H9 (cell line): ENCODE measurements around the gene PMEL. TPM values are rescaled to one million over a fixed set of nuclear protein-coding genes. Genes with fewer than 3 reads are reported as not detected.

Experiments used
- DNase-seq: peaks from one replicate; pipeline ENCODE4 v3.0.0-alpha.2; 2017
- H2AFZ ChIP-seq: one replicate; pipeline ENCODE4 v1.6.1; 2013; ENCODE audit warnings: mild to moderate bottlenecking, low read length, control low read depth, moderate library complexity
- H2AK5ac ChIP-seq: 2 replicates; pipeline ENCODE4 v1.6.1; 2013; ENCODE audit warnings: low read length, control low read depth, mixed read lengths; ENCODE audit not compliant: insufficient read length
- H2BK120ac ChIP-seq: one replicate; pipeline ENCODE4 v1.6.1; 2013; ENCODE audit warnings: low read depth, mild to moderate bottlenecking, low read length, control low read depth, inconsistent platforms; ENCODE audit not compliant: poor library complexity, severe bottlenecking
- H2BK12ac ChIP-seq: 2 replicates; pipeline ENCODE4 v1.6.1; 2013; ENCODE audit warnings: low read length, control low read depth, mixed read lengths, low read depth; ENCODE audit not compliant: insufficient read length
- H2BK15ac ChIP-seq: 2 replicates; pipeline ENCODE4 v1.6.1; 2013; ENCODE audit warnings: low read depth, low read length, control low read depth
- H2BK20ac ChIP-seq: one replicate; pipeline ENCODE4 v1.6.1; 2013; ENCODE audit warnings: low read depth, mild to moderate bottlenecking, low read length, control low read depth, inconsistent platforms; ENCODE audit not compliant: poor library complexity, severe bottlenecking
- H2BK5ac ChIP-seq: 2 replicates; pipeline ENCODE4 v1.6.1; 2013; ENCODE audit warnings: low read length, control low read depth, mixed read lengths; ENCODE audit not compliant: insufficient read length
- H3K14ac ChIP-seq: 2 replicates; pipeline ENCODE4 v1.6.1; 2013; ENCODE audit warnings: low read length, control low read depth; ENCODE audit not compliant: insufficient read depth
- H3K18ac ChIP-seq: 2 replicates; pipeline ENCODE4 v1.6.1; 2013; ENCODE audit warnings: low read depth, mild to moderate bottlenecking, mixed read lengths, low read length, control low read depth; ENCODE audit not compliant: insufficient read length
- H3K23ac ChIP-seq: 2 replicates; pipeline ENCODE4 v1.6.1; 2013; ENCODE audit warnings: low read length, control low read depth, mixed read lengths, low read depth; ENCODE audit not compliant: insufficient read length
- H3K23me2 ChIP-seq: 2 replicates; pipeline ENCODE4 v1.6.1; 2013; ENCODE audit warnings: low read depth, mild to moderate bottlenecking, mixed read lengths, low read length, control low read depth; ENCODE audit not compliant: insufficient read length, poor library complexity, severe bottlenecking
- H3K27ac ChIP-seq: 2 replicates; pipeline ENCODE4 v1.5.1; 2013; ENCODE audit warnings: low read length, control low read depth, mixed read lengths, low read depth; ENCODE audit not compliant: insufficient read length
- H3K27me3 ChIP-seq: 2 replicates; pipeline ENCODE4 v1.6.1; 2013; ENCODE audit warnings: low read length, control low read depth, inconsistent platforms; ENCODE audit not compliant: insufficient read depth
- H3K4ac ChIP-seq: 2 replicates; pipeline ENCODE4 v1.6.1; 2013; ENCODE audit warnings: low read depth, mild to moderate bottlenecking, control low read depth, inconsistent platforms, low read length, moderate library complexity
- H3K4me1 ChIP-seq: 2 replicates; pipeline ENCODE4 v1.6.1; 2013; ENCODE audit warnings: low read length, control low read depth, inconsistent platforms; ENCODE audit not compliant: insufficient read depth
- H3K4me2 ChIP-seq: 2 replicates; pipeline ENCODE4 v1.6.1; 2013; ENCODE audit warnings: low read length, control low read depth, mixed read lengths; ENCODE audit not compliant: insufficient read length, insufficient read depth
- H3K56ac ChIP-seq: 2 replicates; pipeline ENCODE4 v1.6.1; 2013; ENCODE audit warnings: low read depth, mild to moderate bottlenecking, mixed read lengths, low read length, control low read depth; ENCODE audit not compliant: insufficient read length
- H3K79me1 ChIP-seq: 2 replicates; pipeline ENCODE4 v1.6.1; 2013; ENCODE audit warnings: low read depth, mild to moderate bottlenecking, moderate library complexity, low read length, control low read depth, inconsistent platforms; ENCODE audit not compliant: insufficient read depth, poor library complexity, severe bottlenecking
- H3K79me2 ChIP-seq: 2 replicates; pipeline ENCODE4 v1.6.1; 2013; ENCODE audit warnings: low read length, control low read depth, inconsistent platforms; ENCODE audit not compliant: insufficient read depth
- H3K9ac ChIP-seq: 2 replicates; pipeline ENCODE4 v1.6.1; 2013; ENCODE audit warnings: low read length, control low read depth, mixed read lengths; ENCODE audit not compliant: insufficient read length; ENCODE audit errors: extremely low read depth
- H3K9me3 ChIP-seq: one replicate; pipeline ENCODE4 v1.6.1; 2013; ENCODE audit warnings: low read depth, low read length, inconsistent platforms; ENCODE audit not compliant: control insufficient read depth
- H3T11ph ChIP-seq: one replicate; pipeline ENCODE4 v1.6.1; 2013; ENCODE audit warnings: mild to moderate bottlenecking, low read length, control low read depth, inconsistent platforms
- H4K20me1 ChIP-seq: one replicate; pipeline ENCODE4 v1.6.1; 2013; ENCODE audit not compliant: control insufficient read depth, insufficient read length, insufficient read depth
- H4K5ac ChIP-seq: 2 replicates; pipeline ENCODE4 v1.6.1; 2013; ENCODE audit warnings: low read depth, mild to moderate bottlenecking, mixed read lengths, low read length, control low read depth; ENCODE audit not compliant: insufficient read length
- H4K8ac ChIP-seq: replicated peaks from 2 replicates; pipeline ENCODE4 v1.6.1; 2013; ENCODE audit warnings: low read length, control low read depth, mixed read lengths, low read depth; ENCODE audit not compliant: insufficient read length
- H4K91ac ChIP-seq: 2 replicates; pipeline ENCODE4 v1.6.1; 2013; ENCODE audit warnings: low read depth, mild to moderate bottlenecking, moderate library complexity, mixed read lengths, low read length, control low read depth; ENCODE audit not compliant: insufficient read length
- H3K27ac Mint-ChIP-seq, 3 experiments: 2 replicates in 2 of 3; 3 replicates in 1 of 3; pipeline ENCODE4 v1.8.0; 2020 to 2021; ENCODE audit warnings: mixed read lengths in 3 of 3, mild to moderate bottlenecking in 1 of 3, moderate library complexity in 1 of 3
- H3K27me3 Mint-ChIP-seq: 2 replicates; pipeline ENCODE4 v1.8.0; 2021; ENCODE audit warnings: low read depth, mild to moderate bottlenecking, moderate library complexity, mixed read lengths
- H3K36me3 Mint-ChIP-seq, 3 experiments: 2 replicates in 2 of 3; 3 replicates in 1 of 3; pipeline ENCODE4 v1.8.0; 2020 to 2021; ENCODE audit warnings: low read depth in 3 of 3, mixed read lengths in 3 of 3; ENCODE audit not compliant: insufficient read depth in 1 of 3
- H3K4me1 Mint-ChIP-seq, 2 experiments: 2 replicates each; pipeline ENCODE4 v1.8.0; 2020; ENCODE audit warnings: mixed read lengths in 2 of 2
- H3K4me3 Mint-ChIP-seq, 2 experiments: 2 replicates in 1 of 2; 3 replicates in 1 of 2; pipeline ENCODE4 v1.8.0; 2020 to 2021; ENCODE audit warnings: mild to moderate bottlenecking in 2 of 2, mixed read lengths in 2 of 2, moderate library complexity in 1 of 2
- H3K9me3 Mint-ChIP-seq, 2 experiments: 2 replicates in 1 of 2; 3 replicates in 1 of 2; pipeline ENCODE4 v1.8.0; 2020; ENCODE audit warnings: mild to moderate bottlenecking in 2 of 2, mixed read lengths in 2 of 2, moderate library complexity in 1 of 2
- CTCF ChIP-seq: fragments of 200-600 bp; sonication (generic); conservative IDR thresholded peaks from 3 replicates; pipeline ENCODE4 v1.8.0; 2021; ENCODE audit warnings: antibody characterized with exemption, mild to moderate bottlenecking
- whole genome bisulfite sequencing: extraction: QIAGEN DNeasy Blood & Tissue Kit; methylation state at CpG from one replicate; pipeline ENCODE4 v1.1.7; 2013; ENCODE audit warnings: missing lambda C conversion rate, low lambda C conversion rate, mixed read lengths; ENCODE audit not compliant: insufficient read length; ENCODE audit errors: extremely low coverage; 5-methylcytosine and 5-hydroxymethylcytosine counted together
- total RNA-seq: library from RNA; stranded (reverse); gene quantifications from 2 replicates; pipeline ENCODE4 v1.2.1, GENCODE V29; 2021

The PMEL gene
- total RNA-seq, 1 experiment from 2014 or later = 72.6 TPM

- peaks cover 14 to 55% (median 51%) of the 10 kb centered on the region in 3 experiments; a peak in 6 of 7 replicates for H3K36me3 Mint-ChIP-seq
- no CpG with 5 or more reads among the region's 3 CpGs for WGBS
- no peak overlapping the region for H3K14ac ChIP-seq
These were observed 13.2 kb upstream of the PMEL start for GRCh38 chr12:55979069-55979468.

More at GRCh38 chr12:55979069-55979468, 13.2 kb upstream of the PMEL start:
- H3K79me1 ChIP-seq = peaks cover 3% of the 10 kb centered on the region
- H3K4me1 ChIP-seq = no peaks in the 10 kb centered on the region
- H4K91ac ChIP-seq = no peak overlapping the region
- DNase-seq = no peak
- no peaks in the 10 kb centered on the region for H3K27me3 Mint-ChIP-seq
- no peak overlapping the region for H3K18ac ChIP-seq
- H2BK15ac ChIP-seq = no peak overlapping the region
- H3K9ac ChIP-seq = no peak overlapping the region
- H3K9me3 Mint-ChIP-seq = no peaks in the 10 kb centered on the region
- H2AFZ ChIP-seq = no peak overlapping the region
- H3K9me3 ChIP-seq = no peaks in the 10 kb centered on the region
- no peak for TF ChIP-seq CTCF
- no peak overlapping the region for H2BK20ac ChIP-seq
- no peak overlapping the region for H3K4ac ChIP-seq
- no peaks in the 10 kb centered on the region for H4K20me1 ChIP-seq
- no peak overlapping the region for H2BK12ac ChIP-seq
- H3K56ac ChIP-seq = no peak overlapping the region
- H4K5ac ChIP-seq = no peak overlapping the region
- H3K27ac Mint-ChIP-seq = no peak overlapping the region
- peaks cover 14% of the 10 kb centered on the region; the same call in 1 of the 2 replicates for H3K79me2 ChIP-seq
- H4K8ac ChIP-seq = no peak overlapping the region
- no peak overlapping the region for H2BK5ac ChIP-seq
- H2AK5ac ChIP-seq = no peak overlapping the region
- no peak overlapping the region for H3K23ac ChIP-seq
- H3K4me2 ChIP-seq = no peak overlapping the region
- H3T11ph ChIP-seq = no peak overlapping the region
- H3K27ac ChIP-seq = no peak overlapping the region
- no peak overlapping the region for H3K4me3 Mint-ChIP-seq
- H3K4me1 Mint-ChIP-seq = peaks cover 5 to 6% of the 10 kb centered on the region in 2 experiments; a peak in 2 of 4 replicates
- H3K23me2 ChIP-seq = peaks cover 3% of the 10 kb centered on the region
- no peak overlapping the region for H2BK120ac ChIP-seq
- H3K27me3 ChIP-seq = no peaks in the 10 kb centered on the region
